Measurements from ENCODE around the gene TTC7B.

- TF ChIP-seq GATA2 (IDR thresholded peaks at IDR 0.05; ENCODE audit: low read depth, low read length): no peak
- no peak for TF ChIP-seq GATA3 (IDR thresholded peaks at IDR 0.05; ENCODE audit: low read depth, low read length)
These were observed 18.8 kb downstream of the TTC7B start for GRCh38 chr14:90797451-90797850.
